Upper lobe of left lung (tissue), 4 donors: ENCODE measurements around the gene HSF2.

Source experiments
- EP300 ChIP-seq, 4 donors: sonication (generic); formaldehyde crosslinking; IDR thresholded peaks; one replicate each; pipeline ENCODE4 v1.5.1; 2017; ENCODE audit warnings: antibody characterized with exemption in 4 of 4, control low read depth in 2 of 4
- POLR2A ChIP-seq, 4 donors: fragments of 450-650 bp; IDR thresholded peaks; one replicate each; pipeline ENCODE4 v1.5.1; 2016 to 2017; ENCODE audit warnings: antibody characterized with exemption in 4 of 4, mild to moderate bottlenecking in 2 of 4
- POLR2AphosphoS5 ChIP-seq, 2 donors: sonication (generic); formaldehyde crosslinking; IDR thresholded peaks; one replicate each; pipeline ENCODE4 v1.5.1; 2017; ENCODE audit warnings: antibody characterized with exemption in 2 of 2
- TF ChIP-seq, protein P1 (sequence below), 6 experiments: fragments of 450-650 bp in 4 of 6; fragments of 200-600 bp in 2 of 6; sonication (generic) in 2 of 6; IDR thresholded peaks; one replicate each; pipeline ENCODE4 v1.5.1; 2016 to 2019; ENCODE audit warnings: antibody characterized with exemption in 6 of 6

GRCh38 chr6:122408702-122409458, 9.4 kb downstream of the HSF2 start:
- TF ChIP-seq, protein P1, sequence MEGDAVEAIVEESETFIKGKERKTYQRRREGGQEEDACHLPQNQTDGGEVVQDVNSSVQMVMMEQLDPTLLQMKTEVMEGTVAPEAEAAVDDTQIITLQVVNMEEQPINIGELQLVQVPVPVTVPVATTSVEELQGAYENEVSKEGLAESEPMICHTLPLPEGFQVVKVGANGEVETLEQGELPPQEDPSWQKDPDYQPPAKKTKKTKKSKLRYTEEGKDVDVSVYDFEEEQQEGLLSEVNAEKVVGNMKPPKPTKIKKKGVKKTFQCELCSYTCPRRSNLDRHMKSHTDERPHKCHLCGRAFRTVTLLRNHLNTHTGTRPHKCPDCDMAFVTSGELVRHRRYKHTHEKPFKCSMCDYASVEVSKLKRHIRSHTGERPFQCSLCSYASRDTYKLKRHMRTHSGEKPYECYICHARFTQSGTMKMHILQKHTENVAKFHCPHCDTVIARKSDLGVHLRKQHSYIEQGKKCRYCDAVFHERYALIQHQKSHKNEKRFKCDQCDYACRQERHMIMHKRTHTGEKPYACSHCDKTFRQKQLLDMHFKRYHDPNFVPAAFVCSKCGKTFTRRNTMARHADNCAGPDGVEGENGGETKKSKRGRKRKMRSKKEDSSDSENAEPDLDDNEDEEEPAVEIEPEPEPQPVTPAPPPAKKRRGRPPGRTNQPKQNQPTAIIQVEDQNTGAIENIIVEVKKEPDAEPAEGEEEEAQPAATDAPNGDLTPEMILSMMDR (IDR thresholded peaks at IDR 0.05), result no peak
- no peak for TF ChIP-seq POLR2A (IDR thresholded peaks at IDR 0.05)
- no peak for TF ChIP-seq EP300 (IDR thresholded peaks at IDR 0.05)
- TF ChIP-seq POLR2AphosphoS5 (IDR thresholded peaks at IDR 0.05), result no peak
